HTR-8/SVneo (cell line): ENCODE results near the gene FHIT.

Experiments used
- DNase-seq: peaks from one replicate; pipeline ENCODE4 v3.0.0; 2011; ENCODE audit warnings: low spot score, mixed read lengths; ENCODE audit not compliant: insufficient read length
- FAIRE-seq: peaks from 2 replicates; lab custom pipeline; 2011; peaks lifted over from hg19 to GRCh38; lab: Jason Lieb, UNC

The FHIT gene

GRCh38 chr3:60752809-60753208, 498.4 kb downstream of the FHIT start:
- no peak for FAIRE-seq
- DNase-seq: no peak

- DNase-seq: no peak
- no peak for FAIRE-seq
Observed at GRCh38 chr3:60746695-60747416, 504.4 kb downstream of the FHIT start.

GRCh38 chr3:60746043-60746638, 505.1 kb downstream of the FHIT start:
- no peak for DNase-seq
- FAIRE-seq: no peak

- DNase-seq (no peak), FAIRE-seq (no peak)
Observed at GRCh38 chr3:60743631-60744164, 507.6 kb downstream of the FHIT start.

- no peak for DNase-seq
- no peak for FAIRE-seq
Observed at GRCh38 chr3:60742606-60743145, 508.6 kb downstream of the FHIT start.

GRCh38 chr3:60737633-60738399, 513.4 kb downstream of the FHIT start:
- DNase-seq (no peak), FAIRE-seq (no peak)

GRCh38 chr3:60730371-60730770, 520.9 kb downstream of the FHIT start:
- no peak for FAIRE-seq
- DNase-seq: no peak

- no peak for FAIRE-seq
- no peak for DNase-seq
Observed at GRCh38 chr3:60729056-60729455, 522.2 kb downstream of the FHIT start.

GRCh38 chr3:60728006-60728405, 523.2 kb downstream of the FHIT start:
- FAIRE-seq (no peak), DNase-seq (no peak)

GRCh38 chr3:60720736-60721135, 530.5 kb downstream of the FHIT start:
- DNase-seq: no peak
- no peak for FAIRE-seq

- no peak for DNase-seq
- no peak for FAIRE-seq
Observed at GRCh38 chr3:60716573-60716972, 534.7 kb downstream of the FHIT start.

GRCh38 chr3:60708191-60708975, 542.9 kb downstream of the FHIT start:
- FAIRE-seq: no peak
- DNase-seq: no peak

- FAIRE-seq (no peak), DNase-seq (no peak)
Observed at GRCh38 chr3:60707452-60708020, 543.7 kb downstream of the FHIT start.

- no peak for DNase-seq
- FAIRE-seq: no peak
Observed at GRCh38 chr3:60703956-60704736, 547.1 kb downstream of the FHIT start.

GRCh38 chr3:60703008-60703407, 548.2 kb downstream of the FHIT start:
- FAIRE-seq: no peak
- DNase-seq: no peak

- FAIRE-seq (no peak), DNase-seq (no peak)
Observed at GRCh38 chr3:60698117-60698516, 553.1 kb downstream of the FHIT start.

GRCh38 chr3:60697132-60697531, 554.1 kb downstream of the FHIT start:
- no peak for FAIRE-seq
- no peak for DNase-seq

- FAIRE-seq (no peak), DNase-seq (no peak)
Observed at GRCh38 chr3:60696428-60697125, 554.7 kb downstream of the FHIT start.
